Measurements from ENCODE around the gene SPSB4. TPM values are rescaled to one million over a fixed set of nuclear protein-coding genes. Genes with fewer than 3 reads are reported as not detected.

The SPSB4 gene
- total and polyA plus RNA-seq, 2 donors (not counting 3 experiments of a cell fraction or from before 2014, with no cell fraction given), result 0.06 to 0.22 TPM

DNA sequence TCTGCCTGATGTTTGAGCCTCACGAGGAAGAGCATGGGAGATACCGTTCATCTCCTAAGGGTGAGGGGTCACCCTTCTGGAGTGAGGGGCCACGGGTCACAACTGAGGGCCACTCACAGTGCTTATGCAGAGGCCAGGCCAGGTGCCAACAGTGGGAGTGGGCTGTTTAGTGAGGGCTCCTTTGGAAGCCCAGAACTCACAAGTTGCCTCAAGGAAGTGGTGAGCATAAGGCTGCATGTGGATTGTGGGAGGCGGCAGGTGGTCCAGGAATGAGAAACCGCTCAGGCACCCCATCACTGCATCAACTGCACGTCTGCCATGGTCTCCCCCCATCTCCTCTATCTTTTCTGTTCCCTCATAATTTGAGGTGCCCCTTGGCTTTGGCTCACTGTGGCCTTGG is 26.5 kb downstream of the SPSB4 start:
- no peak overlapping the region for H2AFZ ChIP-seq (ENCODE audit: low read depth, low read length)
- POLR2A ChIA-PET, result no interaction called here
- no peaks in the 10 kb centered on the region for H3K9me1 ChIP-seq (replicated peaks; ENCODE audit: control insufficient read depth, extremely low read depth, insufficient read depth, low read length)
- CTCF ChIA-PET, result interaction anchor here (1.0 kb wide), 1 partner anchor 28 kb away, joined by 3 read pairs; no protein-coding TSS in a partner anchor
- no peaks in the 10 kb centered on the region for H4K20me1 ChIP-seq (replicated peaks; ENCODE audit: control insufficient read depth, extremely low read depth, insufficient read depth, low read length)
- H3K4me3 ChIP-seq (replicated peaks in 1 of 3; ENCODE audit: insufficient read depth in 1 of 3, low read depth in 1 of 3, low read length in 3 of 3), result no peak overlapping the region
- intact Hi-C loops (cut with micrococcal nuclease), result no loop called here
- H3K27ac ChIP-seq (ENCODE audit: insufficient read depth, low read depth, low read length), result no peak overlapping the region
- H3K4me1 ChIP-seq (ENCODE audit: control insufficient read depth, extremely low read depth, insufficient read depth, low read length), result no peaks in the 10 kb centered on the region
- H3K79me2 ChIP-seq (ENCODE audit: control insufficient read depth, insufficient read depth, low read length), result no peaks in the 10 kb centered on the region
- H3K4me2 ChIP-seq (ENCODE audit: insufficient read depth, low read length), result no peak overlapping the region
- no peak for TF ChIP-seq FOS (IDR thresholded peaks at IDR 0.05; ENCODE audit: borderline replicate concordance, insufficient read depth, low read length)
- TF ChIP-seq, protein P1, sequence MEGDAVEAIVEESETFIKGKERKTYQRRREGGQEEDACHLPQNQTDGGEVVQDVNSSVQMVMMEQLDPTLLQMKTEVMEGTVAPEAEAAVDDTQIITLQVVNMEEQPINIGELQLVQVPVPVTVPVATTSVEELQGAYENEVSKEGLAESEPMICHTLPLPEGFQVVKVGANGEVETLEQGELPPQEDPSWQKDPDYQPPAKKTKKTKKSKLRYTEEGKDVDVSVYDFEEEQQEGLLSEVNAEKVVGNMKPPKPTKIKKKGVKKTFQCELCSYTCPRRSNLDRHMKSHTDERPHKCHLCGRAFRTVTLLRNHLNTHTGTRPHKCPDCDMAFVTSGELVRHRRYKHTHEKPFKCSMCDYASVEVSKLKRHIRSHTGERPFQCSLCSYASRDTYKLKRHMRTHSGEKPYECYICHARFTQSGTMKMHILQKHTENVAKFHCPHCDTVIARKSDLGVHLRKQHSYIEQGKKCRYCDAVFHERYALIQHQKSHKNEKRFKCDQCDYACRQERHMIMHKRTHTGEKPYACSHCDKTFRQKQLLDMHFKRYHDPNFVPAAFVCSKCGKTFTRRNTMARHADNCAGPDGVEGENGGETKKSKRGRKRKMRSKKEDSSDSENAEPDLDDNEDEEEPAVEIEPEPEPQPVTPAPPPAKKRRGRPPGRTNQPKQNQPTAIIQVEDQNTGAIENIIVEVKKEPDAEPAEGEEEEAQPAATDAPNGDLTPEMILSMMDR (IDR thresholded peaks at IDR 0.05; ENCODE audit: extremely low read depth in 1 of 2, insufficient read depth in 1 of 2, low read depth in 1 of 2, low read length in 2 of 2), result no peak
- no peak for TF ChIP-seq POLR2A (IDR thresholded peaks at IDR 0.05; ENCODE audit: low read depth, low read length)
- TF ChIP-seq, protein P2, sequence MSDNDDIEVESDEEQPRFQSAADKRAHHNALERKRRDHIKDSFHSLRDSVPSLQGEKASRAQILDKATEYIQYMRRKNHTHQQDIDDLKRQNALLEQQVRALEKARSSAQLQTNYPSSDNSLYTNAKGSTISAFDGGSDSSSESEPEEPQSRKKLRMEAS (IDR thresholded peaks at IDR 0.05; ENCODE audit: insufficient read depth, insufficient read length), result no peak
- no peak for TF ChIP-seq MYC (IDR thresholded peaks at IDR 0.05; ENCODE audit: low read depth, low read length)
- no peak for TF ChIP-seq JUN (IDR thresholded peaks at IDR 0.05; ENCODE audit: borderline replicate concordance, insufficient read depth, insufficient read length, low read depth)
- no peak for TF ChIP-seq POLR2AphosphoS5 (IDR thresholded peaks at IDR 0.05; ENCODE audit: insufficient read depth, low read depth, low read length)
- TF ChIP-seq GATA2 (IDR thresholded peaks at IDR 0.05; ENCODE audit: insufficient read depth, insufficient read length, low read depth, low read length), result no peak
- H3K36me3 ChIP-seq (ENCODE audit: control insufficient read depth in 2 of 2, extremely low read depth in 1 of 2, insufficient read depth in 2 of 2, low read length in 2 of 2), result no peaks in the 10 kb centered on the region
- H3K9ac ChIP-seq (replicated peaks; ENCODE audit: extremely low read depth, insufficient read depth, low read length), result no peak overlapping the region
- H3K27me3 ChIP-seq (ENCODE audit: control insufficient read depth in 2 of 2, insufficient read depth in 2 of 2, low read length in 2 of 2), result no peaks in the 10 kb centered on the region
- DNase-seq (ENCODE audit: low read depth, low spot score), result no peak
- no peak for FAIRE-seq
- no TSS peak for BruUV-seq (replicated peaks)
- no peaks in the 10 kb centered on the region for H3K9me3 ChIP-seq (replicated peaks; ENCODE audit: control insufficient read depth, insufficient read depth, low read length)
- dilution Hi-C loops (cut with MboI; ENCODE audit: extremely low pct_ligation_motif_present, low sequenced_read_pairs), result no loop called here
